Activated CD8-positive, alpha-beta T cell treated with anti-CD3 and anti-CD28 coated beads for 36 hours (primary cell): ENCODE data around the gene ZNF362. TPM values are rescaled to one million over a fixed set of nuclear protein-coding genes. Genes with fewer than 3 reads are reported as not detected.

Source experiments
- ATAC-seq: fragments of 200-7000 bp; cut with Tn5 transposase; one replicate; pipeline ENCODE4 v1.10.0; 2021; ENCODE audit warnings: mild to moderate bottlenecking, moderate library complexity
- CTCF ChIA-PET: fragments of 350-600 bp; sonication (Branson Sonifier 250); formaldehyde crosslinking; loops from one replicate; lab custom pipeline; 2021; ENCODE audit warnings: antibody characterized with exemption; lab: Charles Lee
- POLR2A ChIA-PET: fragments of 350-600 bp; sonication (Branson Sonifier 250); formaldehyde crosslinking; loops from one replicate; lab custom pipeline; 2021; ENCODE audit warnings: antibody characterized with exemption; lab: Charles Lee
- DNase-seq: peaks from one replicate; pipeline ENCODE4 v3.0.0-alpha.2; 2020
- H3K27ac Mint-ChIP-seq: one replicate; pipeline ENCODE4 v1.8.0; 2021; ENCODE audit warnings: mild to moderate bottlenecking, mixed read lengths
- H3K27me3 Mint-ChIP-seq: one replicate; pipeline ENCODE4 v1.8.0; 2021; ENCODE audit warnings: mixed read lengths
- H3K36me3 Mint-ChIP-seq: one replicate; pipeline ENCODE4 v1.8.0; 2021; ENCODE audit warnings: low read depth, mixed read lengths
- H3K4me1 Mint-ChIP-seq: one replicate; pipeline ENCODE4 v1.8.0; 2021; ENCODE audit warnings: low read depth, mixed read lengths
- H3K4me3 Mint-ChIP-seq: one replicate; pipeline ENCODE4 v1.8.0; 2021; ENCODE audit warnings: mild to moderate bottlenecking, moderate library complexity, mixed read lengths
- H3K9me3 Mint-ChIP-seq: one replicate; pipeline ENCODE4 v1.8.0; 2021; ENCODE audit warnings: mixed read lengths
- intact Hi-C: fragments of 100-400 bp; cut with micrococcal nuclease; formaldehyde crosslinking; loops from one replicate; pipeline ENCODE4 v1.10.0; 2022
- total RNA-seq, 2 experiments: library from RNA; stranded (reverse); gene quantifications; one replicate each; pipeline ENCODE4 v1.2.3, GENCODE V29; 2021
- TF ChIP-seq, protein P1 (sequence below): fragments of 200-600 bp; IDR thresholded peaks from one replicate; pipeline ENCODE4 v1.8.0; 2022; ENCODE audit warnings: antibody characterized with exemption, mild to moderate bottlenecking

Gene ZNF362
- total RNA-seq, 2 experiments from 2014 or later: 5.4 to 7.8 TPM

DNA sequence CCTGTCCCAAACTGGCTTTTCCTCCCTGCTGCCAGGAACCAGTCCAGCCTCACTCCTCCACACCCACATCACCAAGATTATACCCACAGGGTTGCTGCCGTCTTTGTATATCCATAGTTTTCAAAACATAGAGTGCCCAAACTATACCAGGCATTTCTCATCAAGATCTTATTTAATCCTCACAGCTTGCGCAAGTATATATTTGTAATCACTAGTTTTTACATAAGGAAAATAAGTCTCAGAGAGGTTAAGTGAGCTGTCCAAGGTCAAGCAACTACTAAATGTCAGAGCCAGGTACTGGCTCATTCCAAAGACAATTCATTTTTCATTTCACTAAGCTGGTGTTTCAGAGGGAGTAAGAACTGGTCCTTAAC, 34.9 kb upstream of the ZNF362 start:
- DNase-seq (no peak), ATAC-seq (no peak)
- Mint-ChIP-seq H3K4me1 (no peaks in the 10 kb centered on the region), H3K4me3 (no peak overlapping the region), H3K36me3 (no peaks in the 10 kb centered on the region), H3K27me3 (peaks cover 2% of the 10 kb centered on the region), H3K27ac (no peak overlapping the region), H3K9me3 (peaks cover 14% of the 10 kb centered on the region)
- ChIA-PET CTCF (interaction anchor here (0.7 kb wide), 1 partner anchor 83 kb away, joined by 3 read pairs; no protein-coding TSS in a partner anchor), POLR2A (no interaction called here)
- intact Hi-C loops: no loop called here
- TF ChIP-seq, protein P1, sequence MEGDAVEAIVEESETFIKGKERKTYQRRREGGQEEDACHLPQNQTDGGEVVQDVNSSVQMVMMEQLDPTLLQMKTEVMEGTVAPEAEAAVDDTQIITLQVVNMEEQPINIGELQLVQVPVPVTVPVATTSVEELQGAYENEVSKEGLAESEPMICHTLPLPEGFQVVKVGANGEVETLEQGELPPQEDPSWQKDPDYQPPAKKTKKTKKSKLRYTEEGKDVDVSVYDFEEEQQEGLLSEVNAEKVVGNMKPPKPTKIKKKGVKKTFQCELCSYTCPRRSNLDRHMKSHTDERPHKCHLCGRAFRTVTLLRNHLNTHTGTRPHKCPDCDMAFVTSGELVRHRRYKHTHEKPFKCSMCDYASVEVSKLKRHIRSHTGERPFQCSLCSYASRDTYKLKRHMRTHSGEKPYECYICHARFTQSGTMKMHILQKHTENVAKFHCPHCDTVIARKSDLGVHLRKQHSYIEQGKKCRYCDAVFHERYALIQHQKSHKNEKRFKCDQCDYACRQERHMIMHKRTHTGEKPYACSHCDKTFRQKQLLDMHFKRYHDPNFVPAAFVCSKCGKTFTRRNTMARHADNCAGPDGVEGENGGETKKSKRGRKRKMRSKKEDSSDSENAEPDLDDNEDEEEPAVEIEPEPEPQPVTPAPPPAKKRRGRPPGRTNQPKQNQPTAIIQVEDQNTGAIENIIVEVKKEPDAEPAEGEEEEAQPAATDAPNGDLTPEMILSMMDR: no peak

GRCh38 chr1:33222381-33222780, 33.9 kb upstream of the ZNF362 start:
- no peak overlapping the region for H3K27ac Mint-ChIP-seq
- H3K9me3 Mint-ChIP-seq: peaks cover 14% of the 10 kb centered on the region
- DNase-seq: no peak
- POLR2A ChIA-PET: interaction anchor here (0.6 kb wide), 1 partner anchor 56 kb away, joined by 5 read pairs; no protein-coding TSS in a partner anchor
- no peak for ATAC-seq
- CTCF ChIA-PET: interaction anchor here (0.9 kb wide), 1 partner anchor 234 kb away, joined by 3 read pairs; no protein-coding TSS in a partner anchor
- H3K4me3 Mint-ChIP-seq: no peak overlapping the region
- H3K27me3 Mint-ChIP-seq: peaks cover 2% of the 10 kb centered on the region
- H3K4me1 Mint-ChIP-seq: no peaks in the 10 kb centered on the region
- H3K36me3 Mint-ChIP-seq: no peaks in the 10 kb centered on the region
- TF ChIP-seq, protein P1: no peak
- intact Hi-C loops: no loop called here

GRCh38 chr1:33224166-33224707, 32.1 kb upstream of the ZNF362 start:
- no peak overlapping the region for H3K27ac Mint-ChIP-seq
- DNase-seq: no peak
- ChIA-PET CTCF (no interaction called here), POLR2A (no interaction called here)
- no peak for ATAC-seq
- no peak overlapping the region for H3K4me3 Mint-ChIP-seq
- intact Hi-C loops: no loop called here
- H3K4me1 Mint-ChIP-seq: no peaks in the 10 kb centered on the region
- H3K9me3 Mint-ChIP-seq: peaks cover 14% of the 10 kb centered on the region
- no peaks in the 10 kb centered on the region for H3K36me3 Mint-ChIP-seq
- TF ChIP-seq, protein P1: no peak
- H3K27me3 Mint-ChIP-seq: peaks cover 8% of the 10 kb centered on the region

GRCh38 chr1:33225586-33225985, 30.7 kb upstream of the ZNF362 start:
- peaks cover 8% of the 10 kb centered on the region for H3K27me3 Mint-ChIP-seq
- H3K9me3 Mint-ChIP-seq: peaks cover 14% of the 10 kb centered on the region
- CTCF ChIA-PET: no interaction called here
- intact Hi-C loops: no loop called here
- TF ChIP-seq, protein P1: no peak
- POLR2A ChIA-PET: interaction anchor here (0.6 kb wide), 2 partner anchors 77 to 736 kb away, joined by 3 to 5 read pairs; no protein-coding TSS in a partner anchor
- DNase-seq (no peak), ATAC-seq (no peak)
- H3K4me1 Mint-ChIP-seq: no peaks in the 10 kb centered on the region
- H3K27ac Mint-ChIP-seq: no peak overlapping the region
- no peak overlapping the region for H3K4me3 Mint-ChIP-seq
- no peaks in the 10 kb centered on the region for H3K36me3 Mint-ChIP-seq

- intact Hi-C loops: no loop called here
Measured at GRCh38 chr1:33228935-33229487, 27.3 kb upstream of the ZNF362 start.

More at GRCh38 chr1:33228935-33229487, 27.3 kb upstream of the ZNF362 start:
- ChIA-PET CTCF (interaction anchor here (1.0 kb wide), 1 partner anchor 91 kb away, joined by 4 read pairs; no protein-coding TSS in a partner anchor), POLR2A (no interaction called here)
- Mint-ChIP-seq H3K4me1 (no peaks in the 10 kb centered on the region), H3K4me3 (no peak overlapping the region), H3K36me3 (no peaks in the 10 kb centered on the region), H3K27ac (no peak overlapping the region), H3K9me3 (peaks cover 10% of the 10 kb centered on the region), H3K27me3 (peaks cover 7% of the 10 kb centered on the region)
- no peak for ATAC-seq
- DNase-seq: no peak
- TF ChIP-seq, protein P1: no peak
